GM12892 (cell line): ENCODE measurements around the gene CDK5RAP2.

Source experiments
- POLR2A ChIP-seq: IDR thresholded peaks from 2 replicates; pipeline ENCODE4 v1.6.1; 2011; ENCODE audit warnings: low read depth, low read length, control low read depth
- POLR2AphosphoS5 ChIP-seq: IDR thresholded peaks from 2 replicates; pipeline ENCODE4 v1.6.1; 2011; ENCODE audit warnings: low read depth, low read length, control low read depth

DNA sequence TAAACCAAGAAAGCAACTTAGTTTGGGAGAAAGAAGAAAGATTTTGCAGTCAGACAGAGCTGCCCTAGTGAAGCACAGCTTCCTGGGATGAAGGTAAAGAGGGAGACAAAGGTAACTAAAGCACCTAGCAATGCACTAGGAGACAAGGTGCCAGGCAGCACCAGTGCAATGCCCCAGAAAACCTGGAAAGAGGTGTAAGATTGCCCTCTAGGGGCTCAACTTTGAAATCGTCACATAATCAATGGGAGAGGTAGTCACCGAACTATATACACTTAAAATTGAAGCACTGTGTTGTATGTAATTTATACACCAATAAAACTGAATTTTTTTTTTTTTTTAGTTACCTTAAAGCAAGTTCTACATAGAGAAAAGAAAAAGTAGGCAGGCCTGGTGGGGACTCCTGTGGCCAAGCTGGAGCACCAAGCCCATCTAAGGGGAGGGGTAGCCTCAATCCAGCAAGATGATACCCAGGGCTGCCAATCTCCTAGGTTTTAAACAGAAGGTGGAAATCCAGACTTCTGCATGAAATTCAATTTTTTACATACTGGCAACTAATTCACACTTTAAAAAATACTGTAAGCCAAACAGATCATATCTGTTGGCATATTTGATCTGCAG lies 48.2 kb downstream of the CDK5RAP2 start:
- TF ChIP-seq POLR2A (no peak), POLR2AphosphoS5 (no peak)
